ENCODE measurements around the gene GPSM3.
A peak's percentile ranks its signal among the peaks of the same experiment; 100 is the strongest.

GPSM3 gene

GRCh38 chr6:32153564-32154513, 38.6 kb downstream of the GPSM3 start, which contains the start of gene PPT2 (continued):
- TF ChIP-seq REPIN1 (tag by site-specific recombination; IDR thresholded peaks at IDR 0.05; ENCODE audit: low read depth) = 0 out of 2 replicates have a peak, but pooled peaks have one; percentile 18
- no peak for TF ChIP-seq ZNF707 (tag by site-specific recombination; IDR thresholded peaks at IDR 0.05)
- no peak for TF ChIP-seq ZNF223 (tag by site-specific recombination; IDR thresholded peaks at IDR 0.05)
- TF ChIP-seq, protein P1, sequence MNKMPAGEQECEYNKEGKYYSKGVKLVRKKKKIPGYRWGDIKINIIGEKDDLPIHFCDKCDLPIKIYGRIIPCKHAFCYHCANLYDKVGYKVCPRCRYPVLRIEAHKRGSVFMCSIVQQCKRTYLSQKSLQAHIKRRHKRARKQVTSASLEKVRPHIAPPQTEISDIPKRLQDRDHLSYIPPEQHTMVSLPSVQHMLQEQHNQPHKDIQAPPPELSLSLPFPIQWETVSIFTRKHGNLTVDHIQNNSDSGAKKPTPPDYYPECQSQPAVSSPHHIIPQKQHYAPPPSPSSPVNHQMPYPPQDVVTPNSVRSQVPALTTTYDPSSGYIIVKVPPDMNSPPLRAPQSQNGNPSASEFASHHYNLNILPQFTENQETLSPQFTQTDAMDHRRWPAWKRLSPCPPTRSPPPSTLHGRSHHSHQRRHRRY (tag by site-specific recombination; IDR thresholded peaks at IDR 0.05) = no peak
- no peak; the same call in 1 of the 2 replicates for TF ChIP-seq ZNF623 (tag by site-specific recombination; IDR thresholded peaks at IDR 0.05)
- TF ChIP-seq ZNF571 (tag by site-specific recombination; IDR thresholded peaks at IDR 0.05) = no peak
- TF ChIP-seq MEIS1 (CRISPR knock-in tag; IDR thresholded peaks at IDR 0.05; ENCODE audit: borderline replicate concordance) = no peak
- TF ChIP-seq, protein P2, sequence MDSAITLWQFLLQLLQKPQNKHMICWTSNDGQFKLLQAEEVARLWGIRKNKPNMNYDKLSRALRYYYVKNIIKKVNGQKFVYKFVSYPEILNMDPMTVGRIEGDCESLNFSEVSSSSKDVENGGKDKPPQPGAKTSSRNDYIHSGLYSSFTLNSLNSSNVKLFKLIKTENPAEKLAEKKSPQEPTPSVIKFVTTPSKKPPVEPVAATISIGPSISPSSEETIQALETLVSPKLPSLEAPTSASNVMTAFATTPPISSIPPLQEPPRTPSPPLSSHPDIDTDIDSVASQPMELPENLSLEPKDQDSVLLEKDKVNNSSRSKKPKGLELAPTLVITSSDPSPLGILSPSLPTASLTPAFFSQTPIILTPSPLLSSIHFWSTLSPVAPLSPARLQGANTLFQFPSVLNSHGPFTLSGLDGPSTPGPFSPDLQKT (IDR thresholded peaks at IDR 0.05; ENCODE audit: borderline replicate concordance, low read depth, low read length) = no peak
- TF ChIP-seq, protein P3, sequence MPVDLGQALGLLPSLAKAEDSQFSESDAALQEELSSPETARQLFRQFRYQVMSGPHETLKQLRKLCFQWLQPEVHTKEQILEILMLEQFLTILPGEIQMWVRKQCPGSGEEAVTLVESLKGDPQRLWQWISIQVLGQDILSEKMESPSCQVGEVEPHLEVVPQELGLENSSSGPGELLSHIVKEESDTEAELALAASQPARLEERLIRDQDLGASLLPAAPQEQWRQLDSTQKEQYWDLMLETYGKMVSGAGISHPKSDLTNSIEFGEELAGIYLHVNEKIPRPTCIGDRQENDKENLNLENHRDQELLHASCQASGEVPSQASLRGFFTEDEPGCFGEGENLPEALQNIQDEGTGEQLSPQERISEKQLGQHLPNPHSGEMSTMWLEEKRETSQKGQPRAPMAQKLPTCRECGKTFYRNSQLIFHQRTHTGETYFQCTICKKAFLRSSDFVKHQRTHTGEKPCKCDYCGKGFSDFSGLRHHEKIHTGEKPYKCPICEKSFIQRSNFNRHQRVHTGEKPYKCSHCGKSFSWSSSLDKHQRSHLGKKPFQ (tag by site-specific recombination; IDR thresholded peaks at IDR 0.05) = no peak
- no peak for TF ChIP-seq ZNF433 (tag by site-specific recombination; IDR thresholded peaks at IDR 0.05; ENCODE audit: low read depth)
- peak; percentile 84 for TF ChIP-seq ZXDB (tag by site-specific recombination; IDR thresholded peaks at IDR 0.05)
- TF ChIP-seq, protein P4, sequence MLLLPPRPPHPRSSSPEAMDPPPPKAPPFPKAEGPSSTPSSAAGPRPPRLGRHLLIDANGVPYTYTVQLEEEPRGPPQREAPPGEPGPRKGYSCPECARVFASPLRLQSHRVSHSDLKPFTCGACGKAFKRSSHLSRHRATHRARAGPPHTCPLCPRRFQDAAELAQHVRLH (tag by site-specific recombination; IDR thresholded peaks at IDR 0.05) = peak; percentile 34; the same call in 1 of the 2 replicates
- TF ChIP-seq, protein P5, sequence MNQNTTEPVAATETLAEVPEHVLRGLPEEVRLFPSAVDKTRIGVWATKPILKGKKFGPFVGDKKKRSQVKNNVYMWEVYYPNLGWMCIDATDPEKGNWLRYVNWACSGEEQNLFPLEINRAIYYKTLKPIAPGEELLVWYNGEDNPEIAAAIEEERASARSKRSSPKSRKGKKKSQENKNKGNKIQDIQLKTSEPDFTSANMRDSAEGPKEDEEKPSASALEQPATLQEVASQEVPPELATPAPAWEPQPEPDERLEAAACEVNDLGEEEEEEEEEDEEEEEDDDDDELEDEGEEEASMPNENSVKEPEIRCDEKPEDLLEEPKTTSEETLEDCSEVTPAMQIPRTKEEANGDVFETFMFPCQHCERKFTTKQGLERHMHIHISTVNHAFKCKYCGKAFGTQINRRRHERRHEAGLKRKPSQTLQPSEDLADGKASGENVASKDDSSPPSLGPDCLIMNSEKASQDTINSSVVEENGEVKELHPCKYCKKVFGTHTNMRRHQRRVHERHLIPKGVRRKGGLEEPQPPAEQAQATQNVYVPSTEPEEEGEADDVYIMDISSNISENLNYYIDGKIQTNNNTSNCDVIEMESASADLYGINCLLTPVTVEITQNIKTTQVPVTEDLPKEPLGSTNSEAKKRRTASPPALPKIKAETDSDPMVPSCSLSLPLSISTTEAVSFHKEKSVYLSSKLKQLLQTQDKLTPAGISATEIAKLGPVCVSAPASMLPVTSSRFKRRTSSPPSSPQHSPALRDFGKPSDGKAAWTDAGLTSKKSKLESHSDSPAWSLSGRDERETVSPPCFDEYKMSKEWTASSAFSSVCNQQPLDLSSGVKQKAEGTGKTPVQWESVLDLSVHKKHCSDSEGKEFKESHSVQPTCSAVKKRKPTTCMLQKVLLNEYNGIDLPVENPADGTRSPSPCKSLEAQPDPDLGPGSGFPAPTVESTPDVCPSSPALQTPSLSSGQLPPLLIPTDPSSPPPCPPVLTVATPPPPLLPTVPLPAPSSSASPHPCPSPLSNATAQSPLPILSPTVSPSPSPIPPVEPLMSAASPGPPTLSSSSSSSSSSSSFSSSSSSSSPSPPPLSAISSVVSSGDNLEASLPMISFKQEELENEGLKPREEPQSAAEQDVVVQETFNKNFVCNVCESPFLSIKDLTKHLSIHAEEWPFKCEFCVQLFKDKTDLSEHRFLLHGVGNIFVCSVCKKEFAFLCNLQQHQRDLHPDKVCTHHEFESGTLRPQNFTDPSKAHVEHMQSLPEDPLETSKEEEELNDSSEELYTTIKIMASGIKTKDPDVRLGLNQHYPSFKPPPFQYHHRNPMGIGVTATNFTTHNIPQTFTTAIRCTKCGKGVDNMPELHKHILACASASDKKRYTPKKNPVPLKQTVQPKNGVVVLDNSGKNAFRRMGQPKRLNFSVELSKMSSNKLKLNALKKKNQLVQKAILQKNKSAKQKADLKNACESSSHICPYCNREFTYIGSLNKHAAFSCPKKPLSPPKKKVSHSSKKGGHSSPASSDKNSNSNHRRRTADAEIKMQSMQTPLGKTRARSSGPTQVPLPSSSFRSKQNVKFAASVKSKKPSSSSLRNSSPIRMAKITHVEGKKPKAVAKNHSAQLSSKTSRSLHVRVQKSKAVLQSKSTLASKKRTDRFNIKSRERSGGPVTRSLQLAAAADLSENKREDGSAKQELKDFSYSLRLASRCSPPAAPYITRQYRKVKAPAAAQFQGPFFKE (tag by site-specific recombination; IDR thresholded peaks at IDR 0.05; ENCODE audit: borderline replicate concordance) = no peak
- peak; percentile 28; the same call in 1 of the 2 replicates for TF ChIP-seq ZNF146 (tag by site-specific recombination; IDR thresholded peaks at IDR 0.05)
- TF ChIP-seq ZNF350 (tag by site-specific recombination; IDR thresholded peaks at IDR 0.05) = no peak
- TF ChIP-seq, protein P6, sequence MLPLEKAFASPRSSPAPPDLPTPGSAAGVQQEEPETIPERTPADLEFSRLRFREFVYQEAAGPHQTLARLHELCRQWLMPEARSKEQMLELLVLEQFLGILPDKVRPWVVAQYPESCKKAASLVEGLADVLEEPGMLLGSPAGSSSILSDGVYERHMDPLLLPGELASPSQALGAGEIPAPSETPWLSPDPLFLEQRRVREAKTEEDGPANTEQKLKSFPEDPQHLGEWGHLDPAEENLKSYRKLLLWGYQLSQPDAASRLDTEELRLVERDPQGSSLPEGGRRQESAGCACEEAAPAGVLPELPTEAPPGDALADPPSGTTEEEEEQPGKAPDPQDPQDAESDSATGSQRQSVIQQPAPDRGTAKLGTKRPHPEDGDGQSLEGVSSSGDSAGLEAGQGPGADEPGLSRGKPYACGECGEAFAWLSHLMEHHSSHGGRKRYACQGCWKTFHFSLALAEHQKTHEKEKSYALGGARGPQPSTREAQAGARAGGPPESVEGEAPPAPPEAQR (tag by site-specific recombination; IDR thresholded peaks at IDR 0.05) = no peak
- no peak for TF ChIP-seq SCRT1 (tag by site-specific recombination; IDR thresholded peaks at IDR 0.05; ENCODE audit: borderline replicate concordance)
- peak; percentile 52 for TF ChIP-seq GLIS1 (tag by site-specific recombination; IDR thresholded peaks at IDR 0.05)
- no peak for TF ChIP-seq ZNF776 (tag by site-specific recombination; IDR thresholded peaks at IDR 0.05; ENCODE audit: borderline replicate concordance)
- TF ChIP-seq YY2 (tag by site-specific recombination; IDR thresholded peaks at IDR 0.05) = no peak
- TF ChIP-seq ZNF274 (IDR thresholded peaks at IDR 0.05; ENCODE audit: low read length) = no peak
- no peak for TF ChIP-seq ZNF274 (tag by site-specific recombination; IDR thresholded peaks at IDR 0.05; ENCODE audit: borderline replicate concordance)
- TF ChIP-seq ZEB2 (tag by site-specific recombination; IDR thresholded peaks at IDR 0.05) = peak; percentile 62; the same call in 1 of the 2 replicates
- 0 out of 2 replicates have a peak, but pooled peaks have one; percentile 27 for TF ChIP-seq ZSCAN4 (tag by site-specific recombination; IDR thresholded peaks at IDR 0.05)
- TF ChIP-seq ZNF837 (tag by site-specific recombination; IDR thresholded peaks at IDR 0.05) = no peak
- TF ChIP-seq ZNF610 (tag by site-specific recombination; IDR thresholded peaks at IDR 0.05; ENCODE audit: borderline replicate concordance) = no peak
